ENCODE results near the gene CENPN.
A peak's percentile ranks its signal among the peaks of the same experiment; 100 is the strongest.

Gene CENPN

GRCh38 chr16:81036751-81037350 lies 29.8 kb downstream of the CENPN start:
- H3K9me3 ChIP-seq = no peaks in the 10 kb centered on the region
- intact Hi-C loops (cut with DNase I; ENCODE audit: low total_unique reads) = loop anchor here (10.0 kb wide), 1 partner anchor 48 kb away; no protein-coding TSS in a partner anchor

GRCh38 chr16:81040131-81040530 lies 33.1 kb downstream of the CENPN start:
- Histone ChIP-seq H3K36me3 (peaks cover 40 to 54% (median 41%) of the 10 kb centered on the region in 3 donors), H3K9me3 (no peaks in the 10 kb centered on the region), H3K27me3 (no peaks in the 10 kb centered on the region), H3K27ac (no peak overlapping the region), H3K4me1 (peaks cover 0 to 34% (median 15%) of the 10 kb centered on the region in 4 donors), H3K4me3 (no peak overlapping the region)
- no peak for TF ChIP-seq CTCF (IDR thresholded peaks at IDR 0.05)
- DNase-seq = no peak
- intact Hi-C loops (cut with DNase I; ENCODE audit: low total_unique reads) = no loop called here

More at GRCh38 chr16:81036751-81037350, 29.8 kb downstream of the CENPN start:
- Histone ChIP-seq H3K4me1 (peaks cover 0 to 34% (median 15%) of the 10 kb centered on the region in 4 donors), H3K27me3 (no peaks in the 10 kb centered on the region), H3K4me3 (peak overlapping the region; percentile 70 to 84), H3K27ac (peak overlapping the region in 1 of 2 donors; percentile 62), H3K36me3 (peaks cover 7 to 21% (median 8%) of the 10 kb centered on the region in 3 donors)
- no peak for TF ChIP-seq CTCF (IDR thresholded peaks at IDR 0.05)
- no peak for DNase-seq

DNA sequence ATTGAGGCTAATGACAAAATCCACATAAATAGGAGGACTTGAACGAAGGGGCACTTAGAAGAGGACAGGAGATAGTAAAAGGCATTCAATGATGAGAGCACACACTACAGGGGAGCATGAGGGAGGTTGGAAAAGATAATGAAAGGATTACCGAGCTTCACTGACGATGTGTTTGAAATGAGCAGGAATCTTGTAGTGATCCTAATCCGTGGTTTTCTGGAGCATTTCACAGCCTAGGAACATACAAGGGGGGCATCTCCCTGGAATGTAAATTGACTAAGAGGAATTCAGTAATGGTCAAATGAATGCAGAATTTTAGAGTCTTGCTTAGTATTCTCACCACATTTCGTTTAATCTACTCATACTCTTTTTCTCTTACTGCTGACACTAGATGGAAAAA lies 33.8 kb downstream of the CENPN start:
- H3K36me3 ChIP-seq = peaks cover 46 to 61% (median 47%) of the 10 kb centered on the region in 3 donors
- intact Hi-C loops (cut with DNase I; ENCODE audit: low total_unique reads) = no loop called here
- H3K9me3 ChIP-seq = no peaks in the 10 kb centered on the region
- no peak for TF ChIP-seq CTCF (IDR thresholded peaks at IDR 0.05)
- H3K27me3 ChIP-seq = no peaks in the 10 kb centered on the region
- H3K4me1 ChIP-seq = peaks cover 0 to 34% (median 14%) of the 10 kb centered on the region in 4 donors
- no peak overlapping the region for H3K4me3 ChIP-seq
- H3K27ac ChIP-seq = no peak overlapping the region
- DNase-seq = no peak

DNA sequence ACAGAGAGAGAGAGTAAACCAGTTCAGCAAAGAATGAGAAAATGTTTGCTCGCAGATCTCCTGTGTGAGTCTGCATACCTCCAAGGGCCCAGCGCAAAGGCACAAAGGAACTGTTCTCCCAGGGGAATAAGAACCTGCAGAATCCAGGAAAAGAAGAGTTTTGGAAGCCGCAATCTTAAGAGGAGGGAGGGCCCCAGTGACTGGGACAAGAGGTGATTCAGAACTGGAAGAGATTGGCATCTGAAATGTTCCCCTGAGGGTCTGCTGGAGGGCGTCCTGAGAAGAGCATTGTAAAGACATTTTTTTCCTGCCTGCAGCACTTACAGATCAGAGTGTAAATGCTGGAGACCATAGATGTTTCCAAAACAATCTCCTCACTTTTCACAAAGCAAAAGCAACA lies 34.7 kb downstream of the CENPN start:
- no peak for DNase-seq
- Histone ChIP-seq H3K27me3 (no peaks in the 10 kb centered on the region), H3K36me3 (peaks cover 46 to 63% (median 47%) of the 10 kb centered on the region in 3 donors), H3K9me3 (no peaks in the 10 kb centered on the region), H3K4me3 (no peak overlapping the region), H3K27ac (no peak overlapping the region), H3K4me1 (peaks cover 0 to 30% (median 11%) of the 10 kb centered on the region in 4 donors)
- intact Hi-C loops (cut with DNase I; ENCODE audit: low total_unique reads) = no loop called here
- no peak for TF ChIP-seq CTCF (IDR thresholded peaks at IDR 0.05)

- intact Hi-C loops (cut with DNase I; ENCODE audit: low total_unique reads) = no loop called here
- Histone ChIP-seq H3K27ac (no peak overlapping the region), H3K36me3 (peaks cover 46 to 63% (median 47%) of the 10 kb centered on the region in 3 donors), H3K4me3 (no peak overlapping the region), H3K4me1 (peaks cover 0 to 19% (median 3%) of the 10 kb centered on the region in 4 donors), H3K9me3 (no peaks in the 10 kb centered on the region), H3K27me3 (no peaks in the 10 kb centered on the region)
- DNase-seq = no peak
- no peak for TF ChIP-seq CTCF (IDR thresholded peaks at IDR 0.05)
These were observed 35.8 kb downstream of the CENPN start for GRCh38 chr16:81042821-81043220.

All from tibial artery (tissue), 4 donors.